HEK293 (cell line): Measurements from ENCODE around the gene FAM216B.

Source experiments
- CTCF ChIA-PET: fragments of 350-600 bp; formaldehyde crosslinking; extraction: SDS; loops from one replicate; lab custom pipeline; 2021; ENCODE audit warnings: antibody characterized with exemption; lab: Yijun Ruan, JAX
- POLR2A ChIA-PET: fragments of 300-600 bp; formaldehyde crosslinking; extraction: SDS; loops from one replicate; lab custom pipeline; 2020; ENCODE audit warnings: antibody characterized with exemption, inconsistent platforms; lab: Yijun Ruan, JAX
- H3K27ac ChIP-seq: fragments of 200-500 bp; sonication (Bioruptor generic); 2 replicates; pipeline ENCODE4 v1.5.1; 2014; ENCODE audit warnings: low read depth, low read length, control low read depth, inconsistent platforms; ENCODE audit errors: extremely low read depth
- H3K36me3 ChIP-seq, 2 experiments: fragments of 200-500 bp in 1 of 2; sonication (Bioruptor generic) in 1 of 2; 1 replicate in 1 of 2; 2 replicates in 1 of 2; pipeline ENCODE4 v1.5.1; 2014 to 2017; ENCODE audit warnings: inconsistent platforms in 2 of 2, low read length in 2 of 2; ENCODE audit not compliant: control insufficient read depth in 2 of 2, insufficient read depth in 1 of 2
- H3K4me1 ChIP-seq: fragments of 200-500 bp; sonication (Bioruptor generic); 2 replicates; pipeline ENCODE4 v1.5.1; 2014; ENCODE audit warnings: mild to moderate bottlenecking, low read length, inconsistent platforms; ENCODE audit not compliant: control insufficient read depth, insufficient read depth
- H3K4me3 ChIP-seq: 2 replicates; pipeline ENCODE4 v1.5.1; 2011; ENCODE audit warnings: low read depth, mild to moderate bottlenecking, control low read depth, low read length, moderate library complexity
- H3K9me3 ChIP-seq: fragments of 200-500 bp; sonication (Bioruptor generic); 2 replicates; pipeline ENCODE4 v1.5.1; 2014; ENCODE audit warnings: low read depth, low read length, inconsistent platforms; ENCODE audit not compliant: control insufficient read depth, insufficient read depth
- FEZF1 ChIP-seq: fragments of 450-650 bp; formaldehyde crosslinking; IDR thresholded peaks from 2 replicates; pipeline ENCODE4 v1.5.1; 2016; ENCODE audit warnings: missing biosample characterization, missing genetic modification characterization
- GLI4 ChIP-seq: fragments of 450-650 bp; formaldehyde crosslinking; IDR thresholded peaks from 2 replicates; pipeline ENCODE4 v1.5.1; 2016; ENCODE audit warnings: missing biosample characterization, missing genetic modification characterization
- GLIS1 ChIP-seq: fragments of 450-650 bp; formaldehyde crosslinking; IDR thresholded peaks from 2 replicates; pipeline ENCODE4 v1.5.1; 2016; ENCODE audit warnings: missing biosample characterization, missing genetic modification characterization
- IKZF3 ChIP-seq: fragments of 450-650 bp; IDR thresholded peaks from 2 replicates; pipeline ENCODE4 v1.5.0; 2018; ENCODE audit warnings: missing biosample characterization, mild to moderate bottlenecking, missing genetic modification characterization, moderate library complexity
- RBAK ChIP-seq: fragments of 450-650 bp; formaldehyde crosslinking; IDR thresholded peaks from 2 replicates; pipeline ENCODE4 v1.5.1; 2016; ENCODE audit warnings: missing biosample characterization, missing genetic modification characterization
- SP7 ChIP-seq: fragments of 450-650 bp; formaldehyde crosslinking; IDR thresholded peaks from 2 replicates; pipeline ENCODE4 v1.5.1; 2016; ENCODE audit warnings: missing biosample characterization, missing genetic modification characterization
- YY1 ChIP-seq: fragments of 450-650 bp; formaldehyde crosslinking; IDR thresholded peaks from 2 replicates; pipeline ENCODE4 v1.5.1; 2018; ENCODE audit warnings: missing biosample characterization, missing genetic modification characterization
- ZIC2 ChIP-seq: fragments of 450-650 bp; formaldehyde crosslinking; IDR thresholded peaks from 2 replicates; pipeline ENCODE4 v1.5.1; 2016; ENCODE audit warnings: missing biosample characterization, missing genetic modification characterization
- ZNF140 ChIP-seq: fragments of 450-650 bp; formaldehyde crosslinking; IDR thresholded peaks from 2 replicates; pipeline ENCODE4 v1.5.1; 2016; ENCODE audit warnings: missing biosample characterization, missing genetic modification characterization
- ZNF2 ChIP-seq: fragments of 450-650 bp; formaldehyde crosslinking; IDR thresholded peaks from 2 replicates; pipeline ENCODE4 v1.5.1; 2016; ENCODE audit warnings: missing biosample characterization, missing genetic modification characterization
- ZNF214 ChIP-seq: fragments of 450-650 bp; formaldehyde crosslinking; IDR thresholded peaks from 2 replicates; pipeline ENCODE4 v1.5.1; 2017; ENCODE audit warnings: missing biosample characterization, mild to moderate bottlenecking, missing genetic modification characterization, borderline replicate concordance
- ZNF248 ChIP-seq: fragments of 450-650 bp; formaldehyde crosslinking; IDR thresholded peaks from 2 replicates; pipeline ENCODE4 v1.5.1; 2017; ENCODE audit warnings: missing biosample characterization, missing genetic modification characterization
- ZNF266 ChIP-seq: fragments of 450-650 bp; formaldehyde crosslinking; IDR thresholded peaks from 2 replicates; pipeline ENCODE4 v1.5.1; 2016; ENCODE audit warnings: missing biosample characterization, missing genetic modification characterization, low read depth
- ZNF324 ChIP-seq: fragments of 450-650 bp; formaldehyde crosslinking; IDR thresholded peaks from 2 replicates; pipeline ENCODE4 v1.5.1; 2016; ENCODE audit warnings: missing biosample characterization, missing genetic modification characterization
- ZNF501 ChIP-seq: fragments of 450-650 bp; formaldehyde crosslinking; IDR thresholded peaks from 2 replicates; pipeline ENCODE4 v1.5.1; 2016; ENCODE audit warnings: missing biosample characterization, missing genetic modification characterization
- ZNF560 ChIP-seq: fragments of 450-650 bp; formaldehyde crosslinking; IDR thresholded peaks from 2 replicates; pipeline ENCODE4 v1.5.1; 2017; ENCODE audit warnings: missing biosample characterization, missing genetic modification characterization, borderline replicate concordance
- ZNF596 ChIP-seq: fragments of 450-650 bp; IDR thresholded peaks from 2 replicates; pipeline ENCODE4 v1.5.0; 2018; ENCODE audit warnings: missing biosample characterization, mild to moderate bottlenecking, missing genetic modification characterization, moderate library complexity
- ZNF600 ChIP-seq: fragments of 450-650 bp; formaldehyde crosslinking; IDR thresholded peaks from 2 replicates; pipeline ENCODE4 v1.5.1; 2016; ENCODE audit warnings: missing biosample characterization, missing genetic modification characterization
- ZNF629 ChIP-seq: fragments of 450-650 bp; formaldehyde crosslinking; IDR thresholded peaks from 2 replicates; pipeline ENCODE4 v1.5.1; 2017; ENCODE audit warnings: missing biosample characterization, missing genetic modification characterization
- ZNF660 ChIP-seq: fragments of 450-650 bp; IDR thresholded peaks from 2 replicates; pipeline ENCODE4 v1.5.1; 2018; ENCODE audit warnings: missing biosample characterization, mild to moderate bottlenecking, missing genetic modification characterization
- ZNF777 ChIP-seq: fragments of 450-650 bp; formaldehyde crosslinking; IDR thresholded peaks from 2 replicates; pipeline ENCODE4 v1.5.1; 2017; ENCODE audit warnings: missing biosample characterization, missing genetic modification characterization, borderline replicate concordance
- ZNF843 ChIP-seq: fragments of 450-650 bp; formaldehyde crosslinking; IDR thresholded peaks from 2 replicates; pipeline ENCODE4 v1.5.1; 2016; ENCODE audit warnings: missing biosample characterization, missing genetic modification characterization
- TF ChIP-seq, protein P1 (sequence below): fragments of 450-650 bp; formaldehyde crosslinking; IDR thresholded peaks from 2 replicates; pipeline ENCODE4 v1.5.1; 2016; ENCODE audit warnings: missing biosample characterization, missing genetic modification characterization
- TF ChIP-seq, protein P2 (sequence below): fragments of 450-650 bp; formaldehyde crosslinking; IDR thresholded peaks from 2 replicates; pipeline ENCODE4 v1.5.1; 2016; ENCODE audit warnings: missing biosample characterization, missing genetic modification characterization
- TF ChIP-seq, protein P3 (sequence below): fragments of 450-650 bp; IDR thresholded peaks from 2 replicates; pipeline ENCODE4 v1.5.1; 2018; ENCODE audit warnings: missing biosample characterization, mild to moderate bottlenecking, missing genetic modification characterization

FAM216B gene

DNA sequence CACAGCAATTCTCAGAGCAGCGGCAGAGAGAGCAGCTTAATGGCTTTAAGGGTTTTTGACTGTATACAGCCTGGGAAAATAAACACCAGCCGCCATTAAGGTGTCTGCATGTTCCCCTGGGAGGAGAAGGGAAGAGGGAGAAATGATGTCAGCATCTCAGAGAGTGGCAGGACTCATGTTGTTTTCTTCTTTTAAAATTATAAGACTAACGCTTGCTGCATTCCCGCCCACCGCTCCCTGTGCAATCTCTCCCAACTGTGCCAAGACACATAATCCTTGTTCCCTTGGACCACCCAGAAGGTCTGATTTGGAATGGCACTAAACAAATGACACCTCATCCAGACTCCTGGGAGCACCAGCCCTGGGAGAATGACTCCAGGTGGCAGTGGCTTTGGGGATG, 27.7 kb upstream of the FAM216B start:
- Histone ChIP-seq H3K9me3 (no peaks in the 10 kb centered on the region), H3K4me3 (no peak overlapping the region), H3K4me1 (no peaks in the 10 kb centered on the region), H3K36me3 (no peaks in the 10 kb centered on the region), H3K27ac (no peak overlapping the region)
- POLR2A ChIA-PET: no interaction called here
- CTCF ChIA-PET: no interaction called here
- TF ChIP-seq ZNF596 (tag by site-specific recombination): no peak
- TF ChIP-seq ZNF214 (tag by site-specific recombination): no peak
- TF ChIP-seq ZNF324 (tag by site-specific recombination): no peak
- no peak for TF ChIP-seq ZNF777
- no peak for TF ChIP-seq ZNF560
- no peak for TF ChIP-seq GLI4 (tag by site-specific recombination)
- no peak for TF ChIP-seq YY1 (tag by site-specific recombination)
- TF ChIP-seq IKZF3 (tag by site-specific recombination): peak; percentile 53; the same call in 1 of the 2 replicates
- no peak for TF ChIP-seq RBAK
- TF ChIP-seq, protein P1, sequence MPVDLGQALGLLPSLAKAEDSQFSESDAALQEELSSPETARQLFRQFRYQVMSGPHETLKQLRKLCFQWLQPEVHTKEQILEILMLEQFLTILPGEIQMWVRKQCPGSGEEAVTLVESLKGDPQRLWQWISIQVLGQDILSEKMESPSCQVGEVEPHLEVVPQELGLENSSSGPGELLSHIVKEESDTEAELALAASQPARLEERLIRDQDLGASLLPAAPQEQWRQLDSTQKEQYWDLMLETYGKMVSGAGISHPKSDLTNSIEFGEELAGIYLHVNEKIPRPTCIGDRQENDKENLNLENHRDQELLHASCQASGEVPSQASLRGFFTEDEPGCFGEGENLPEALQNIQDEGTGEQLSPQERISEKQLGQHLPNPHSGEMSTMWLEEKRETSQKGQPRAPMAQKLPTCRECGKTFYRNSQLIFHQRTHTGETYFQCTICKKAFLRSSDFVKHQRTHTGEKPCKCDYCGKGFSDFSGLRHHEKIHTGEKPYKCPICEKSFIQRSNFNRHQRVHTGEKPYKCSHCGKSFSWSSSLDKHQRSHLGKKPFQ (tag by site-specific recombination): no peak
- TF ChIP-seq ZNF248 (tag by site-specific recombination): no peak
- TF ChIP-seq ZNF660 (tag by site-specific recombination): no peak
- TF ChIP-seq ZNF501: no peak
- TF ChIP-seq ZNF2 (tag by site-specific recombination): no peak
- TF ChIP-seq, protein P2, sequence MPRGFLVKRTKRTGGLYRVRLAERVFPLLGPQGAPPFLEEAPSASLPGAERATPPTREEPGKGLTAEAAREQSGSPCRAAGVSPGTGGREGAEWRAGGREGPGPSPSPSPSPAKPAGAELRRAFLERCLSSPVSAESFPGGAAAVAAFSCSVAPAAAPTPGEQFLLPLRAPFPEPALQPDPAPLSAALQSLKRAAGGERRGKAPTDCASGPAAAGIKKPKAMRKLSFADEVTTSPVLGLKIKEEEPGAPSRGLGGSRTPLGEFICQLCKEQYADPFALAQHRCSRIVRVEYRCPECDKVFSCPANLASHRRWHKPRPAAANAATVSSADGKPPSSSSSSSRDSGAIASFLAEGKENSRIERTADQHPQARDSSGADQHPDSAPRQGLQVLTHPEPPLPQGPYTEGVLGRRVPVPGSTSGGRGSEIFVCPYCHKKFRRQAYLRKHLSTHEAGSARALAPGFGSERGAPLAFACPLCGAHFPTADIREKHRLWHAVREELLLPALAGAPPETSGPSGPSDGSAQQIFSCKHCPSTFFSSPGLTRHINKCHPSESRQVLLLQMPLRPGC (tag by site-specific recombination): peak; percentile 34; the same call in 1 of the 2 replicates
- peak; percentile 65 for TF ChIP-seq FEZF1 (tag by site-specific recombination)
- 0 out of 2 replicates have a peak, but pooled peaks have one; percentile 14 for TF ChIP-seq SP7
- TF ChIP-seq ZNF600 (tag by site-specific recombination): 0 out of 2 replicates have a peak, but pooled peaks have one; percentile 27
- peak; percentile 47 for TF ChIP-seq GLIS1
- no peak for TF ChIP-seq ZNF843 (tag by site-specific recombination)
- TF ChIP-seq ZNF266: no peak
- TF ChIP-seq ZIC2 (tag by site-specific recombination): peak; percentile 97
- no peak for TF ChIP-seq ZNF140 (tag by site-specific recombination)
- TF ChIP-seq, protein P3, sequence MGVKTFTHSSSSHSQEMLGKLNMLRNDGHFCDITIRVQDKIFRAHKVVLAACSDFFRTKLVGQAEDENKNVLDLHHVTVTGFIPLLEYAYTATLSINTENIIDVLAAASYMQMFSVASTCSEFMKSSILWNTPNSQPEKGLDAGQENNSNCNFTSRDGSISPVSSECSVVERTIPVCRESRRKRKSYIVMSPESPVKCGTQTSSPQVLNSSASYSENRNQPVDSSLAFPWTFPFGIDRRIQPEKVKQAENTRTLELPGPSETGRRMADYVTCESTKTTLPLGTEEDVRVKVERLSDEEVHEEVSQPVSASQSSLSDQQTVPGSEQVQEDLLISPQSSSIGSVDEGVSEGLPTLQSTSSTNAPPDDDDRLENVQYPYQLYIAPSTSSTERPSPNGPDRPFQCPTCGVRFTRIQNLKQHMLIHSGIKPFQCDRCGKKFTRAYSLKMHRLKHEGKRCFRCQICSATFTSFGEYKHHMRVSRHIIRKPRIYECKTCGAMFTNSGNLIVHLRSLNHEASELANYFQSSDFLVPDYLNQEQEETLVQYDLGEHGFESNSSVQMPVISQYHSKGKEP: 0 out of 2 replicates have a peak, but pooled peaks have one; percentile 9
- peak; percentile 38; the same call in 1 of the 2 replicates for TF ChIP-seq ZNF629
